Loucy (cell line): Measurements from ENCODE around the gene WWOX.

ENCODE experiments used
- H2AFZ ChIP-seq: fragments of 200-600 bp; sonication (generic); 2 replicates; pipeline ENCODE4 v1.6.0; 2016; ENCODE audit warnings: antibody characterized with exemption, mild to moderate bottlenecking, low read length, moderate library complexity
- H3F3A ChIP-seq: fragments of 200-600 bp; 2 replicates; pipeline ENCODE4 v1.6.0; 2016; ENCODE audit warnings: antibody characterized with exemption, low read depth, mild to moderate bottlenecking
- H3K27me3 ChIP-seq: fragments of 200-600 bp; sonication (generic); 2 replicates; pipeline ENCODE4 v1.6.1; 2014; ENCODE audit warnings: low read length, mild to moderate bottlenecking; ENCODE audit not compliant: insufficient read depth, poor library complexity, severe bottlenecking
- H3K36me3 ChIP-seq: fragments of 200-600 bp; sonication (generic); 2 replicates; pipeline ENCODE4 v1.6.1; 2016; ENCODE audit warnings: low read length; ENCODE audit not compliant: insufficient read depth
- H3K4me1 ChIP-seq: fragments of 200-600 bp; sonication (generic); 2 replicates; pipeline ENCODE4 v1.5.1; 2014; ENCODE audit warnings: low read length, mild to moderate bottlenecking; ENCODE audit not compliant: insufficient read depth, poor library complexity, severe bottlenecking
- H3K4me2 ChIP-seq: fragments of 200-600 bp; sonication (generic); 2 replicates; pipeline ENCODE4 v1.6.0; 2014; ENCODE audit warnings: antibody characterized with exemption, low read length, low read depth, mild to moderate bottlenecking; ENCODE audit not compliant: poor library complexity, severe bottlenecking
- H3K4me3 ChIP-seq: fragments of 200-600 bp; sonication (generic); 2 replicates; pipeline ENCODE4 v1.5.1; 2014; ENCODE audit warnings: low read length, mild to moderate bottlenecking, mixed read lengths; ENCODE audit not compliant: poor library complexity, severe bottlenecking
- H3K79me2 ChIP-seq: fragments of 200-600 bp; sonication (generic); 2 replicates; pipeline ENCODE4 v1.6.1; 2014; ENCODE audit warnings: low read length; ENCODE audit not compliant: insufficient read depth
- H3K9ac ChIP-seq: fragments of 200-600 bp; sonication (generic); 2 replicates; pipeline ENCODE4 v1.6.0; 2014; ENCODE audit warnings: mild to moderate bottlenecking, low read depth, low read length, moderate library complexity; ENCODE audit not compliant: poor library complexity, severe bottlenecking
- H3K9me2 ChIP-seq: fragments of 200-600 bp; sonication (generic); replicated peaks from 2 replicates; pipeline ENCODE4 v1.6.1; 2016; ENCODE audit warnings: low read depth, low read length, mixed read lengths
- H3K9me3 ChIP-seq: fragments of 200-600 bp; sonication (generic); 2 replicates; pipeline ENCODE4 v1.6.1; 2014; ENCODE audit warnings: mild to moderate bottlenecking, antibody characterized with exemption, low read length, low read depth; ENCODE audit not compliant: insufficient read depth
- H4K20me1 ChIP-seq: fragments of 200-600 bp; sonication (generic); 2 replicates; pipeline ENCODE4 v1.6.0; 2014; ENCODE audit warnings: antibody characterized with exemption, low read length, mild to moderate bottlenecking; ENCODE audit not compliant: insufficient read depth, poor library complexity, severe bottlenecking
- EZH2phosphoT487 ChIP-seq: fragments of 200-600 bp; IDR thresholded peaks from 2 replicates; pipeline ENCODE4 v1.6.1; 2018; ENCODE audit warnings: antibody characterized with exemption, mild to moderate bottlenecking, moderate library complexity, borderline replicate concordance
- TF ChIP-seq, protein P1 (sequence below): fragments of 200-600 bp; sonication (generic); conservative IDR thresholded peaks from 2 replicates; pipeline ENCODE4 v1.5.1; 2014; ENCODE audit warnings: mild to moderate bottlenecking, antibody characterized with exemption, low read length

Gene WWOX

DNA sequence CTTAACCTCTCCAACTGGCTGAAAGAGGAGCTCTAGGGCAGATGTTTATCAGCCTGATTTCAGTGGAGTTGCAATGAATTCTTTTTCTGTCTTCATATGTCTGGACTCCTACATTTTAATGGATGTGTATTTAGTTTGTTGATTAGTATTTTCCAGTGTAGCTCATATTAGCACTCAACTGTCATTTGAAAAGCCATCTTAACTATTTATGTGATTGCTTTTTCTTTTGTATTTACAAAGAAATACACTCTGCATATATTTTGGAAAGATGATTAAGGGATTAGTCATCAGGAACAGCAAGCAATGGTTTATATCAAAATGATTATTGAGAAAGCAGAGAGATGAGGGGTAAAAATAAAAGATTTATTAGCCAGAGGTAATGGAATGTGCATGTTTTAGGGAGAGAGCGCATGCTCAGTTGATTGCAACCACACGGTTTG lies 71.1 kb downstream of the WWOX start:
- H3K4me1 ChIP-seq = no peaks in the 10 kb centered on the region
- H2AFZ ChIP-seq = no peak overlapping the region
- no peak for TF ChIP-seq EZH2phosphoT487
- TF ChIP-seq, protein P1, sequence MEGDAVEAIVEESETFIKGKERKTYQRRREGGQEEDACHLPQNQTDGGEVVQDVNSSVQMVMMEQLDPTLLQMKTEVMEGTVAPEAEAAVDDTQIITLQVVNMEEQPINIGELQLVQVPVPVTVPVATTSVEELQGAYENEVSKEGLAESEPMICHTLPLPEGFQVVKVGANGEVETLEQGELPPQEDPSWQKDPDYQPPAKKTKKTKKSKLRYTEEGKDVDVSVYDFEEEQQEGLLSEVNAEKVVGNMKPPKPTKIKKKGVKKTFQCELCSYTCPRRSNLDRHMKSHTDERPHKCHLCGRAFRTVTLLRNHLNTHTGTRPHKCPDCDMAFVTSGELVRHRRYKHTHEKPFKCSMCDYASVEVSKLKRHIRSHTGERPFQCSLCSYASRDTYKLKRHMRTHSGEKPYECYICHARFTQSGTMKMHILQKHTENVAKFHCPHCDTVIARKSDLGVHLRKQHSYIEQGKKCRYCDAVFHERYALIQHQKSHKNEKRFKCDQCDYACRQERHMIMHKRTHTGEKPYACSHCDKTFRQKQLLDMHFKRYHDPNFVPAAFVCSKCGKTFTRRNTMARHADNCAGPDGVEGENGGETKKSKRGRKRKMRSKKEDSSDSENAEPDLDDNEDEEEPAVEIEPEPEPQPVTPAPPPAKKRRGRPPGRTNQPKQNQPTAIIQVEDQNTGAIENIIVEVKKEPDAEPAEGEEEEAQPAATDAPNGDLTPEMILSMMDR = no peak
- H3K4me2 ChIP-seq = no peak overlapping the region
- no peak overlapping the region for H3K4me3 ChIP-seq
- no peaks in the 10 kb centered on the region for H3K9me2 ChIP-seq
- H3K79me2 ChIP-seq = no peaks in the 10 kb centered on the region
- no peaks in the 10 kb centered on the region for H3K27me3 ChIP-seq
- H4K20me1 ChIP-seq = no peaks in the 10 kb centered on the region
- H3F3A ChIP-seq = no peaks in the 10 kb centered on the region
- H3K9me3 ChIP-seq = no peaks in the 10 kb centered on the region
- no peak overlapping the region for H3K9ac ChIP-seq
- no peaks in the 10 kb centered on the region for H3K36me3 ChIP-seq

DNA sequence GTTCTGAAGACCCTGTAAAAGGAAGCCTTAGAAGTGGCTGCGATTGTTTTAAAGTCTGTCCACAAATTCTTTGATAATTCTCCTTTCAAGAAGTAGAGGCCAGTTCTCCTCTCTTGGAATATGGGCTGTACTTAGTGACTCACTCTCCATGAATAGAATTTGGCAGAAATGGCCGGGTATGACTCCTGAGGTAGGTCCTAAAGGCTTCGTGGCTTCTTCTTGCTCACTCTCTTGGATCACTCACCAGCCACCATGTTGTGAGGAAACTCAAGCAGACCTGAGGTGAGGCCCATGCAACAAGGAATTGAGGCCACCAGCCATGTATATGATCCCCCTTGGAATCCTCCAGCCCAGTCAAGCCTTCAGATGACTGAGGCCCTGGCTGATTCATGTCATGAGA lies 75.8 kb downstream of the WWOX start:
- no peak overlapping the region for H3K4me3 ChIP-seq
- no peaks in the 10 kb centered on the region for H3F3A ChIP-seq
- no peaks in the 10 kb centered on the region for H3K36me3 ChIP-seq
- no peak overlapping the region for H2AFZ ChIP-seq
- H3K4me2 ChIP-seq = no peak overlapping the region
- H3K4me1 ChIP-seq = peaks cover 13% of the 10 kb centered on the region
- no peaks in the 10 kb centered on the region for H3K9me2 ChIP-seq
- no peak overlapping the region for H3K9ac ChIP-seq
- H3K79me2 ChIP-seq = no peaks in the 10 kb centered on the region
- no peaks in the 10 kb centered on the region for H3K27me3 ChIP-seq
- TF ChIP-seq, protein P1 = no peak
- no peaks in the 10 kb centered on the region for H3K9me3 ChIP-seq
- H4K20me1 ChIP-seq = no peaks in the 10 kb centered on the region

DNA sequence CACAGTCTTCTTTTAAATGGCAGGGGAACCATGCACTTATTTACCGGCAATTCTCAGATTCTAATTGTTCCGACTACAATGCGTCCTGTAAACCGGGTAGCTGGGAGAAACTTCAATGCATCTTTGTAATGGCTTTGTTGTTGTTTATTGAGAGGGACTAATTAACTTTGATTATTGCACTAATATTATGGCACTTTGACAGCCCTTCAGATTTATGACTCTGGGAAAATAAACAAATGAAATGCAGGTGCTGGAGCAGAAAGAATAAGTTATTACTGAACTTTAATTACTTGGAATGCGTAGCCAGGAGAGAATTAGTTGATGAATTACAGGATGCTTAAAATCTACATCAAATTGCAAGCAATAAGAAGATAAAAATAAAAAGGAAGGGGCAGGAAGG lies 77.0 kb downstream of the WWOX start:
- H3K4me2 ChIP-seq = no peak overlapping the region
- no peaks in the 10 kb centered on the region for H3K27me3 ChIP-seq
- H3K9ac ChIP-seq = no peak overlapping the region
- H3F3A ChIP-seq = no peaks in the 10 kb centered on the region
- no peak overlapping the region for H3K4me3 ChIP-seq
- no peak overlapping the region for H2AFZ ChIP-seq
- no peaks in the 10 kb centered on the region for H4K20me1 ChIP-seq
- H3K36me3 ChIP-seq = no peaks in the 10 kb centered on the region
- TF ChIP-seq, protein P1 = no peak
- TF ChIP-seq EZH2phosphoT487 = no peak
- no peaks in the 10 kb centered on the region for H3K9me3 ChIP-seq
- peaks cover 13% of the 10 kb centered on the region for H3K4me1 ChIP-seq
- no peaks in the 10 kb centered on the region for H3K9me2 ChIP-seq
- no peaks in the 10 kb centered on the region for H3K79me2 ChIP-seq
